Small intestine (tissue), 7 donors: ENCODE results near the gene CTF1. TPM values are rescaled to one million over a fixed set of nuclear protein-coding genes. Genes with fewer than 3 reads are reported as not detected.

Experiments
- DNase-seq, 2 donors: peaks; one replicate each; pipeline versions ENCODE4 v3.0.0 to v3.0.0-alpha.2; 2013
- FAIRE-seq: peaks from 2 replicates; lab custom pipeline; 2012; peaks lifted over from hg19 to GRCh38; lab: Jason Lieb, UNC
- H3K27ac ChIP-seq, 3 donors: one replicate each; pipeline ENCODE4 v1.5.1; 2013; ENCODE audit warnings: low read length in 2 of 3, mild to moderate bottlenecking in 2 of 3, control low read depth in 1 of 3, inconsistent platforms in 1 of 3, low read depth in 1 of 3, moderate library complexity in 1 of 3
- H3K27me3 ChIP-seq, 3 donors: one replicate each; pipeline ENCODE4 v1.6.1; 2013; ENCODE audit warnings: low read length in 3 of 3, inconsistent platforms in 1 of 3; ENCODE audit not compliant: control insufficient read depth in 3 of 3, insufficient read depth in 3 of 3
- H3K36me3 ChIP-seq, 3 donors: one replicate each; pipeline ENCODE4 v1.6.1; 2013; ENCODE audit warnings: low read length in 3 of 3, inconsistent platforms in 1 of 3, low read depth in 1 of 3, mild to moderate bottlenecking in 1 of 3, moderate library complexity in 1 of 3; ENCODE audit not compliant: control insufficient read depth in 3 of 3, insufficient read depth in 2 of 3
- H3K4me1 ChIP-seq, 3 donors: one replicate each; pipeline ENCODE4 v1.6.1; 2013; ENCODE audit warnings: low read length in 2 of 3, inconsistent platforms in 1 of 3, low read depth in 1 of 3, mild to moderate bottlenecking in 1 of 3, moderate library complexity in 1 of 3; ENCODE audit not compliant: control insufficient read depth in 3 of 3, insufficient read depth in 2 of 3
- H3K4me3 ChIP-seq, 3 donors: one replicate each; pipeline ENCODE4 v1.5.1; 2013; ENCODE audit warnings: low read length in 3 of 3, control low read depth in 1 of 3, inconsistent platforms in 1 of 3, low read depth in 1 of 3, mild to moderate bottlenecking in 1 of 3, moderate library complexity in 1 of 3
- H3K9me3 ChIP-seq, 2 donors: one replicate each; pipeline ENCODE4 v1.6.1; 2013; ENCODE audit warnings: low read depth in 1 of 2, low read length in 1 of 2; ENCODE audit not compliant: control insufficient read depth in 2 of 2, insufficient read depth in 1 of 2
- WGBS, 3 donors: extraction: QIAGEN DNeasy Blood & Tissue Kit; methylation state at CpG; one replicate each; pipeline ENCODE4 v1.1.7; 2013; 5-methylcytosine and 5-hydroxymethylcytosine counted together
- polyA plus RNA-seq, 4 donors: library from polyadenylated mRNA; stranded (reverse) in 3 of 4; unstranded in 1 of 4; fragments of 200-250 nt in 3 of 4; fragments of 120-200 nt in 1 of 4; gene quantifications; one replicate each; pipeline versions ENCODE4 v1.2.1 to v1.2.3, GENCODE V29; 2013
- donor health status: healthy with polysubstance abuse.
- donor health status: control.
- donor health status: control.
- donor health status: Bipolar disorder and iron deficiency.
- donor health status: healthy.

CTF1 gene
- polyA plus RNA-seq, 4 donors = 1.1 to 3.0 TPM; not detected in 2

GRCh38 chr16:30921748-30922419 is 25.5 kb downstream of the CTF1 start:
- DNase-seq = peak; percentile 84 to 96
- peaks cover 0 to 6% (median 5%) of the 10 kb centered on the region in 3 donors for H3K4me1 ChIP-seq
- peak overlapping the region in 2 of 3 donors; percentile 58 to 66 for H3K4me3 ChIP-seq
- FAIRE-seq = no peak
- 0% methylated on average over 36 to 37 of the region's 37 CpGs for WGBS, 3 donors
- H3K36me3 ChIP-seq = peaks cover 0 to 18% (median 0%) of the 10 kb centered on the region in 3 donors
- no peaks in the 10 kb centered on the region for H3K9me3 ChIP-seq
- no peaks in the 10 kb centered on the region for H3K27me3 ChIP-seq
- H3K27ac ChIP-seq = peak overlapping the region; percentile 72 to 98 (median 92)

DNA sequence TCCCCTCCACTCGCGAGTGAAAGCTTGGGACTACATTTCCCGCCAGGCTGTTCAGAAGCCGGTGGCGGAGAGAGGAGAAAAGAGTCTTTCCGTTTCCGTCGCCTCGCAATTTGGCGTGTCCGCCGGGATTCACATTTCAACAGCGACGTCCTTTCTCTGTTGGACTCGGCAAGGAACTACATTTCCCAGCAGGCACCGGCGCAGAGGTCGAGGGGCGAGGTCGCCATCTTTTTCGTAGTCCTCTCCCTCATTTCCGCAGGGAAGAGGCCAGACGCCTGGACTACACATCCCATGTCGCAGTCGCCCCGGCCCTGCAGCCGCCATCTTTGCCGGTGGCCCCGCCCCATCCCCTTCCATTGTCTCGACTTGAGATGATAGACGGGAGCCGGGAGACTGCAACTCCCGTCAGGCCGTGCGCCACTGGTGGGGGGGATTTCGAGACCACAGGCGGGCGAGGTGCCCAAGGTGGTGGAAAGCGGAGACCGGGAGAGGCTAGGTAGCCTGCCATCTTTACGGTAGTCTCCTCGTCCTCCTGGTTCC is 26.1 kb downstream of the CTF1 start:
- H3K36me3 ChIP-seq = peaks cover 0 to 24% (median 0%) of the 10 kb centered on the region in 3 donors
- peak overlapping the region; percentile 43 to 79 (median 66) for H3K4me3 ChIP-seq
- 0 to 1% (median 0%) methylated on average over 42 of the region's 42 CpGs for WGBS, 3 donors
- H3K27me3 ChIP-seq = no peaks in the 10 kb centered on the region
- FAIRE-seq = peak; percentile 83
- no peaks in the 10 kb centered on the region for H3K9me3 ChIP-seq
- peak; percentile 100 for DNase-seq
- peak overlapping the region; percentile 91 to 98 (median 92) for H3K27ac ChIP-seq
- peaks cover 0 to 6% (median 5%) of the 10 kb centered on the region in 3 donors for H3K4me1 ChIP-seq

- FAIRE-seq (no peak), DNase-seq (peak; percentile 100)
- WGBS, 3 donors = 0 to 1% (median 0%) methylated on average over 27 to 33 of the region's 33 CpGs
- Histone ChIP-seq H3K36me3 (peaks cover 0 to 30% (median 0%) of the 10 kb centered on the region in 3 donors), H3K27ac (peak overlapping the region; percentile 91 to 98 (median 92)), H3K27me3 (no peaks in the 10 kb centered on the region), H3K4me1 (peaks cover 0 to 6% (median 5%) of the 10 kb centered on the region in 3 donors), H3K4me3 (peak overlapping the region; percentile 74 to 86 (median 79)), H3K9me3 (no peaks in the 10 kb centered on the region)
Measured at GRCh38 chr16:30922960-30923535, 26.6 kb downstream of the CTF1 start.

GRCh38 chr16:30923554-30924075 is 27.2 kb downstream of the CTF1 start, which contains the start of gene FBXL19:
Gene FBXL19, plus strand, starts transcription at chr16:30923572. Its CDS starts 2,183 bp downstream, at chr16:30925755.
- no peaks in the 10 kb centered on the region for H3K27me3 ChIP-seq
- H3K27ac ChIP-seq = peak within 1 kb of the TSS; percentile 91 to 98 (median 92)
- no peaks in the 10 kb centered on the region for H3K9me3 ChIP-seq
- DNase-seq (no peak), FAIRE-seq (no peak)
- peaks cover 0 to 6% (median 5%) of the 10 kb centered on the region in 3 donors for H3K4me1 ChIP-seq
- H3K4me3 ChIP-seq = peak within 1 kb of the TSS; percentile 74 to 86 (median 79)
- peaks cover 0 to 34% (median 0%) of the 10 kb centered on the region in 3 donors for H3K36me3 ChIP-seq
- WGBS, 3 donors = 0 to 1% (median 0%) methylated on average over 7 to 31 of the region's 31 CpGs

GRCh38 chr16:30924076-30924912 is 27.9 kb downstream of the CTF1 start:
- Histone ChIP-seq H3K27ac (peak overlapping the region in 1 of 3 donors; percentile 72), H3K36me3 (peaks cover 0 to 40% (median 0%) of the 10 kb centered on the region in 3 donors), H3K4me1 (peaks cover 0 to 6% (median 5%) of the 10 kb centered on the region in 3 donors), H3K27me3 (no peaks in the 10 kb centered on the region), H3K4me3 (peak overlapping the region; percentile 74 to 86 (median 79)), H3K9me3 (no peaks in the 10 kb centered on the region)
- DNase-seq (peak in 1 of 2 donors; percentile 41), FAIRE-seq (no peak)
- WGBS, 3 donors = 3 to 17% (median 12%) methylated on average over 9 to 53 of the region's 53 CpGs

- H3K4me3 ChIP-seq = peak overlapping the region in 1 of 3 donors; percentile 86
- no peak for DNase-seq
- peaks cover 0 to 6% (median 5%) of the 10 kb centered on the region in 3 donors for H3K4me1 ChIP-seq
- peaks cover 0 to 45% (median 3%) of the 10 kb centered on the region in 3 donors for H3K36me3 ChIP-seq
- FAIRE-seq = no peak
- 74 to 78% (median 75%) methylated on average over 11 of the region's 11 CpGs for WGBS, 3 donors
- no peaks in the 10 kb centered on the region for H3K9me3 ChIP-seq
- H3K27me3 ChIP-seq = no peaks in the 10 kb centered on the region
- no peak overlapping the region for H3K27ac ChIP-seq
Measured at GRCh38 chr16:30924913-30925631, 28.7 kb downstream of the CTF1 start.

- H3K4me3 ChIP-seq = no peak overlapping the region
- DNase-seq = no peak
Measured at GRCh38 chr16:30925632-30925987, 29.2 kb downstream of the CTF1 start.

More at GRCh38 chr16:30925632-30925987, 29.2 kb downstream of the CTF1 start:
- WGBS, 3 donors = 93 to 94% (median 93%) methylated on average over 20 to 26 of the region's 26 CpGs
- Histone ChIP-seq H3K4me1 (peaks cover 0 to 9% (median 6%) of the 10 kb centered on the region in 3 donors), H3K27me3 (no peaks in the 10 kb centered on the region), H3K9me3 (no peaks in the 10 kb centered on the region), H3K27ac (no peak overlapping the region), H3K36me3 (peaks cover 0 to 45% (median 6%) of the 10 kb centered on the region in 3 donors)
- no peak for FAIRE-seq
